ENCODE results near the gene TPSB2.

The TPSB2 gene

GRCh38 chr16:1181404-1182315 is 48.3 kb downstream of the TPSB2 start:
- H3K9me2 ChIP-seq (replicated peaks; ENCODE audit: insufficient read depth, low read length): no peaks in the 10 kb centered on the region
- no peaks in the 10 kb centered on the region for H3F3A ChIP-seq (ENCODE audit: insufficient read depth, low read length)
- no peaks in the 10 kb centered on the region for H3K9me3 ChIP-seq (replicated peaks; ENCODE audit: insufficient read depth, low read length)
- peaks cover 79% of the 10 kb centered on the region for H3K27me3 ChIP-seq (replicated peaks; ENCODE audit: insufficient read depth, low read length)
- no peak overlapping the region for H3K9ac ChIP-seq (ENCODE audit: low read length)
- H4K20me1 ChIP-seq (ENCODE audit: insufficient read depth, low read length): no peaks in the 10 kb centered on the region
- H3K4me3 ChIP-seq (ENCODE audit: low read length): no peak overlapping the region
- H3K4me2 ChIP-seq (ENCODE audit: low read depth, low read length): no peak overlapping the region
- no peaks in the 10 kb centered on the region for H3K79me2 ChIP-seq (ENCODE audit: low read length)
- no peaks in the 10 kb centered on the region for H3K36me3 ChIP-seq (replicated peaks; ENCODE audit: insufficient read depth, low read length)
- H3K4me1 ChIP-seq (ENCODE audit: low read length): no peaks in the 10 kb centered on the region
- DNase-seq: no peak
- H2AFZ ChIP-seq (ENCODE audit: low read length): no peak overlapping the region
- no peak overlapping the region for H3K27ac ChIP-seq (ENCODE audit: low read length)
- TF ChIP-seq CTCF (IDR thresholded peaks at IDR 0.05; ENCODE audit: low read length) (no peak), EZH2 (optimal IDR thresholded peaks at IDR 0.05; ENCODE audit: low read depth, low read length) (no peak), EZH2phosphoT487 (IDR thresholded peaks at IDR 0.05; ENCODE audit: low read length) (no peak)

- no peak overlapping the region for H3K4me2 ChIP-seq (ENCODE audit: low read depth, low read length)
- H3K27me3 ChIP-seq (replicated peaks; ENCODE audit: insufficient read depth, low read length): peaks cover 85% of the 10 kb centered on the region
- H3K79me2 ChIP-seq (ENCODE audit: low read length): no peaks in the 10 kb centered on the region
- no peaks in the 10 kb centered on the region for H3K4me1 ChIP-seq (ENCODE audit: low read length)
- H3K9ac ChIP-seq (ENCODE audit: low read length): no peak overlapping the region
- H2AFZ ChIP-seq (ENCODE audit: low read length): no peak overlapping the region
- no peaks in the 10 kb centered on the region for H3F3A ChIP-seq (ENCODE audit: insufficient read depth, low read length)
- no peaks in the 10 kb centered on the region for H3K9me3 ChIP-seq (replicated peaks; ENCODE audit: insufficient read depth, low read length)
- TF ChIP-seq EZH2 (optimal IDR thresholded peaks at IDR 0.05; ENCODE audit: low read depth, low read length): no peak
- no peak for TF ChIP-seq EZH2phosphoT487 (IDR thresholded peaks at IDR 0.05; ENCODE audit: low read length)
- no peak for TF ChIP-seq CTCF (IDR thresholded peaks at IDR 0.05; ENCODE audit: low read length)
- H3K36me3 ChIP-seq (replicated peaks; ENCODE audit: insufficient read depth, low read length): no peaks in the 10 kb centered on the region
- H3K9me2 ChIP-seq (replicated peaks; ENCODE audit: insufficient read depth, low read length): no peaks in the 10 kb centered on the region
- DNase-seq: no peak
- no peak overlapping the region for H3K4me3 ChIP-seq (ENCODE audit: low read length)
- no peaks in the 10 kb centered on the region for H4K20me1 ChIP-seq (ENCODE audit: insufficient read depth, low read length)
- no peak overlapping the region for H3K27ac ChIP-seq (ENCODE audit: low read length)
These were observed 49.2 kb downstream of the TPSB2 start for GRCh38 chr16:1180549-1181403.
